Activated CD4-positive, alpha-beta T cell treated with anti-CD3 and anti-CD28 coated beads, Interleukin-2, amount 10 ng/mL, durations not matched to agents 7 days and 5 days (primary cell): ENCODE results near the gene BNC2. TPM values are rescaled to one million over a fixed set of nuclear protein-coding genes. Genes with fewer than 3 reads are reported as not detected.

Experiments
- CTCF ChIA-PET: fragments of 350-600 bp; sonication (Branson Sonifier 250); formaldehyde crosslinking; loops from one replicate; lab custom pipeline; 2021; ENCODE audit warnings: antibody characterized with exemption; lab: Charles Lee
- POLR2A ChIA-PET: fragments of 350-600 bp; sonication (Branson Sonifier 250); formaldehyde crosslinking; loops from one replicate; lab custom pipeline; 2021; ENCODE audit warnings: antibody characterized with exemption; lab: Charles Lee
- DNase-seq: peaks from one replicate; pipeline ENCODE4 v3.0.0-alpha.2; 2020
- H3K27ac Mint-ChIP-seq: one replicate; pipeline ENCODE4 v1.8.0; 2021; ENCODE audit warnings: mild to moderate bottlenecking, moderate library complexity, mixed read lengths
- H3K27me3 Mint-ChIP-seq: one replicate; pipeline ENCODE4 v1.8.0; 2021; ENCODE audit warnings: mixed read lengths
- H3K36me3 Mint-ChIP-seq: one replicate; pipeline ENCODE4 v1.8.0; 2021; ENCODE audit warnings: low read depth, mixed read lengths
- H3K4me1 Mint-ChIP-seq: one replicate; pipeline ENCODE4 v1.8.0; 2021; ENCODE audit warnings: mixed read lengths
- H3K4me3 Mint-ChIP-seq: one replicate; pipeline ENCODE4 v1.8.0; 2021; ENCODE audit warnings: mild to moderate bottlenecking, moderate library complexity, mixed read lengths
- H3K9me3 Mint-ChIP-seq: one replicate; pipeline ENCODE4 v1.8.0; 2021; ENCODE audit warnings: mixed read lengths
- total RNA-seq, 2 experiments: library from RNA; stranded (reverse); gene quantifications; one replicate each; pipeline ENCODE4 v1.2.3, GENCODE V29; 2021

BNC2 gene
- total RNA-seq, 2 experiments from 2014 or later = not detected

DNA sequence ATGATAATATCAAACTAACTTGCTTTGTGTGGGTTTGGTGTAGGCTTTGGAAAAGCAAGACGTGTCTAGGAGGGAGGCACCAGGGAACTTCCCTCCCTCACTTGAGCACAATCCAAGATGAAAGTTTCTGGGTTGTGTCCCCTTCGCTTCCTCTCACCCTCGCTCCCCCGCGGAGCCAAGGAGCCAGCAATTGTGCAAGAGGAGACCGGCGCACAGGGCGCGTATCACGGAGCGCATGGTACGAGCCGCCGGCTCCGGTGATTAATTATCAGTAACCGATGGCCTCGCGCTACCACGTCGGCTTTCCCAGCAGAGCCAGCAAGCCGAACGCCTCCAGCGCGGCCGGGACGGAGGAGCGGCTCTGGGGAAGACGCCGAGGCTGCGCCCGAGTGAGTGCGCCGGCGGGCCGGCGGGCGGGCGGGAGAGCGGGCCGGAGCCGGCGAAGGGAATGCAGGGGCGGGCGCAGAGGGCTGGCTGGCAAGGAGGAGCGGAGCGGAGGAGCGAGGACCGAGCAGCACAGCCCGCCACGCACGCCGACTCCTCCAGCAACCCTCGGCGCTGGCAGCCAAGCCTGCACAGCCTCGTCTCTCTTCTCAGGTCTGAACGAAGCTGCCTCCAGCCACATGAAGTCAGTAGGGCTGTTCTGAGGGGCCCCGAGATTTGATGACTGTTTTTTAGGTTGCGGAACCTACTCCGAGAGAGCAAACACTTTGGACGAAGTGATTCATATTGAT is 143.6 kb downstream of the BNC2 start:
- ChIA-PET CTCF (no interaction called here), POLR2A (no interaction called here)
- no peak overlapping the region for H3K4me3 Mint-ChIP-seq
- peaks cover 30% of the 10 kb centered on the region for H3K27me3 Mint-ChIP-seq
- no peak for DNase-seq
- H3K9me3 Mint-ChIP-seq = no peaks in the 10 kb centered on the region
- H3K27ac Mint-ChIP-seq = no peak overlapping the region
- no peaks in the 10 kb centered on the region for H3K4me1 Mint-ChIP-seq
- no peaks in the 10 kb centered on the region for H3K36me3 Mint-ChIP-seq

DNA sequence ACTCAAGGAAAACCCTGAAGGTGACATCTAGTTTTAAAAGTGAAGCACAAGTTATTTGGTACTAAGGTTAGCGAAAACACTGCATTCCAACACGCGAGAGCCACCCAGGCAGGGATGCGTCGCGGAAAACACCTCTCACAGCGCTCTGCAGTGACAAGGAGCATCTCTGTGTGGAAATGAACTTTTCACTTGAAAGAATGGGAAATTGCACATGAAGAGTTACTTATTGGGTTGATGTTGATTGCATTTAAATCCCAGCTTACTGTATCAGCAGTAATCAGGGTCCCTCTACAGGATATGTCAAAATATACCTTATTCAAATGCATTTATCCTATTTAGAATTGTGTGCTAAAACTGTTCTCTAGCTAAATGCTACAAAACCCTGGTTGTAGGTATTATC is 144.4 kb downstream of the BNC2 start:
- CTCF ChIA-PET = no interaction called here

DNA sequence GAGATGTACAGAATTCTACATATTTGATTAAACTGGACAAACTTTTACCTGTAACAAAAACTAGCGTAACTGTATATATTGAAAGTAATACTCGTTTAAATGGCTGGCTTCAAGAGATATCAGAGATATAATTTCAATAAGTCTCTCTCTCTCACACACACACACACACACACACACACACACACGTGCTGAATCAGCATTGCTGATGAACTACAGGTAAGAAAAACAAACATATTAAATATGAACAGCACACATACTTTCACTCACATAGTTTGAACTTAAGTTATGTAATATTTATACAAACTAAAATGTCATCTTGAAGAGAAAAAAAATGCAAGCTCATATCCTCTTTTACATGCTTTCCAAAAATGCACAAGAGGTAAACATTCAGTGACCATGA is 145.4 kb downstream of the BNC2 start:
- ChIA-PET CTCF (interaction anchor here (0.6 kb wide), 1 partner anchor 134 kb away, joined by 3 read pairs; no protein-coding TSS in a partner anchor), POLR2A (no interaction called here)
- DNase-seq = no peak
- no peaks in the 10 kb centered on the region for H3K36me3 Mint-ChIP-seq
- H3K9me3 Mint-ChIP-seq = no peaks in the 10 kb centered on the region
- no peaks in the 10 kb centered on the region for H3K4me1 Mint-ChIP-seq
- H3K4me3 Mint-ChIP-seq = no peak overlapping the region
- H3K27me3 Mint-ChIP-seq = peaks cover 30% of the 10 kb centered on the region
- H3K27ac Mint-ChIP-seq = no peak overlapping the region

More for the DNA sequence above, 144.4 kb downstream of the BNC2 start:
- no peaks in the 10 kb centered on the region for H3K4me1 Mint-ChIP-seq
- POLR2A ChIA-PET = no interaction called here
- no peak overlapping the region for H3K4me3 Mint-ChIP-seq
- no peak for DNase-seq
- H3K9me3 Mint-ChIP-seq = no peaks in the 10 kb centered on the region
- no peak overlapping the region for H3K27ac Mint-ChIP-seq
- H3K27me3 Mint-ChIP-seq = peaks cover 30% of the 10 kb centered on the region
- no peaks in the 10 kb centered on the region for H3K36me3 Mint-ChIP-seq

DNA sequence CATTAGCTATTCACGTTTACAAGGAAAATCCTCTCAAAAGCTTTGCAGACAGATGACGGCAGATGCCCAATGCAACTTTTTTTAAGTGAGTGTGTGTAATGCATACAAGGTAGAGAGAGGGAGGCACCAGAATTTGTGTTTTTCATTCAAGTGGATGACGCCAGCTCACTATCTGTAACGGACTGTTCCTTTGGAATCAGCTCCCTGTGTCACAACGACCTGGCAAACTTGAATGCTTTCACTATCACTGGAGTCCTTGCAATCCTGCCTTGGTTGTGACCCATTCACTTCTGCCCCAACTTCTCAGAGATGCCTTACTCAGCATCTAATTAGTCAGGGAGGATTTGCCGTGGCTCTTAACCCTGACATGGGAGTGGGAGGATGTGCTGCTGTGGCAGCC is 148.5 kb downstream of the BNC2 start:
- CTCF ChIA-PET = no interaction called here
- H3K4me3 Mint-ChIP-seq = no peak overlapping the region
- no peaks in the 10 kb centered on the region for H3K4me1 Mint-ChIP-seq
- DNase-seq = no peak
- no peaks in the 10 kb centered on the region for H3K9me3 Mint-ChIP-seq
- peaks cover 16% of the 10 kb centered on the region for H3K27me3 Mint-ChIP-seq
- H3K27ac Mint-ChIP-seq = no peak overlapping the region
- no peaks in the 10 kb centered on the region for H3K36me3 Mint-ChIP-seq
- POLR2A ChIA-PET = no interaction called here

DNA sequence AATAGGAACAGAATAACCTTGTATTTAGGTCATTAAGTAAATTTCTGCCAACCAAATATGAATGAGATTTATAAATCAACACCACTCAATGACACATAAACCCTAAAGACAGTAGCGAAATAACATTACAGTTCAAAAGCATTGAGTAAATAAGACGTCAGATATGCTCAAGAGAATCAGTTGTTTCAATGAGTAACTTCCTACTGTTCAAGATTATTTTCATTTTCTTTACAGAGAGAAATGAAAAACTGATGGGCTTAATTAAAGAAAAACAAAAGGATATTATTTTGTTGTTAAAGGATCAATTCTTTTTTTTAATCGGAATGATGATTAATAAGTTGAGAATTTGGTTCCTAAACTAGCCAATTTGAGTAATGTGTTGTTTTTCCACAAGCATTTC is 150.1 kb downstream of the BNC2 start:
- no peak for DNase-seq
- Mint-ChIP-seq H3K27me3 (peaks cover 2% of the 10 kb centered on the region), H3K27ac (no peak overlapping the region), H3K4me1 (no peaks in the 10 kb centered on the region), H3K9me3 (no peaks in the 10 kb centered on the region), H3K36me3 (no peaks in the 10 kb centered on the region), H3K4me3 (no peak overlapping the region)
- POLR2A ChIA-PET = no interaction called here
- CTCF ChIA-PET = no interaction called here

DNA sequence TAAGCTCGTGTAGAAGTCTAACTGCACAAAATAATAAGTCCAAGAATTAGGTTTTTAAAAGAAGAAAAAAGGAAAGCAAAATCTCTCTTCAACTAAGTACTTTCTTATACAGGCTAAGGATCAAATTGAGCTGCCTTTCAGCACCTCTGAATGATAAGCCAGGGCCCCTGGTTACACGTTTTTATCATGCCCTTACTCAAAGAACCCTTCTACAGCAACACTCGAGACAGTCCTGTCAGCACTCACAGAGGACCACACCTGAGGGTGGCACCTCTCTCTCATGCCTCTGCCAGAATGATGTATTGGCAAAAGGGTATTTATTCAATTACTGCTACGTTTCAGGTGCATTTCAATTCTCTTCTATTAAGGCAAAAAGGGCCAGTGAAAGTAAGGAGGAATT is 150.5 kb downstream of the BNC2 start:
- Mint-ChIP-seq H3K36me3 (no peaks in the 10 kb centered on the region), H3K9me3 (no peaks in the 10 kb centered on the region), H3K4me3 (no peak overlapping the region), H3K27ac (no peak overlapping the region), H3K27me3 (no peaks in the 10 kb centered on the region), H3K4me1 (no peaks in the 10 kb centered on the region)
- no peak for DNase-seq
- ChIA-PET POLR2A (no interaction called here), CTCF (no interaction called here)

DNA sequence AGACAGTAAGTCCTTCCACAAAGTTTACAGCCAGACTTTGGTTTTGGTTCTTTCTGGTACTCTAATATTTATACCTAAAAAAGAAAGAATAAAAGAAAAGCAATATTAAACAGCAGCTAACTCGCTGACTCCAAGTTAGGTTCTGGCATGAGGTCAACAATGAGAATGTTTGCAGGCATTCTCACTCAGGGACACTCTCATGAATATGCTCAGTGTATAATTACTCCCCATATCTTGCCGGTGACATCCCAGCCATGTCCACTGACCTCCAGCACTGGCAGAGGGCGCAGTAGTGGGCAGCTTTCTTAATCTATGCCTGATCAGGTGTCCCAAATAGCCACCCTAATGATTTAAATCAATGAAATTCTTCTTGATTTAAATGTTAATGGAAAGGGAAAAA is 151.5 kb downstream of the BNC2 start:
- no peak for DNase-seq
- ChIA-PET CTCF (no interaction called here), POLR2A (no interaction called here)
- no peaks in the 10 kb centered on the region for H3K27me3 Mint-ChIP-seq
- H3K4me3 Mint-ChIP-seq = no peak overlapping the region
- no peak overlapping the region for H3K27ac Mint-ChIP-seq
- no peaks in the 10 kb centered on the region for H3K4me1 Mint-ChIP-seq
- no peaks in the 10 kb centered on the region for H3K9me3 Mint-ChIP-seq
- no peaks in the 10 kb centered on the region for H3K36me3 Mint-ChIP-seq

DNA sequence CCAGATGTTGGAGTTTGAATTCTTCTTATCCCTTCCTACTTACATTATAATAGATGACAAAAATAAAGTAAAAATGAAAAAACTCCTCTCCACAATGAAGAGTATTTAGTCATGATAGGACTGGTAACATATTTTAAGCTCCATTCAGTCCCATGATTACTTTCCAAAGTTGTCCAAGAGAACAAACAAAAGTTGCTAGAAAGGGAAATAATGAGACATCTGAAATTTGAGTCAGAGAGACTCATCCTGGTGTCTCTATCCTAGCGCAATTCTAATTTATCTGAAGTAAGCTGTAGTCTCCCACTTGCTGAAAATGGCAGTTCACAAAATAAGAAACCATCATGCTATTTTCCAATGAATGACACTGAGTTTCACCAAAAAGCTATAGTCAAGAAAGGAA is 152.2 kb downstream of the BNC2 start:
- POLR2A ChIA-PET = no interaction called here
- H3K27ac Mint-ChIP-seq = no peak overlapping the region
- CTCF ChIA-PET = no interaction called here
- no peaks in the 10 kb centered on the region for H3K4me1 Mint-ChIP-seq
- H3K36me3 Mint-ChIP-seq = no peaks in the 10 kb centered on the region
- no peaks in the 10 kb centered on the region for H3K27me3 Mint-ChIP-seq
- no peak for DNase-seq
- no peak overlapping the region for H3K4me3 Mint-ChIP-seq
- H3K9me3 Mint-ChIP-seq = no peaks in the 10 kb centered on the region

DNA sequence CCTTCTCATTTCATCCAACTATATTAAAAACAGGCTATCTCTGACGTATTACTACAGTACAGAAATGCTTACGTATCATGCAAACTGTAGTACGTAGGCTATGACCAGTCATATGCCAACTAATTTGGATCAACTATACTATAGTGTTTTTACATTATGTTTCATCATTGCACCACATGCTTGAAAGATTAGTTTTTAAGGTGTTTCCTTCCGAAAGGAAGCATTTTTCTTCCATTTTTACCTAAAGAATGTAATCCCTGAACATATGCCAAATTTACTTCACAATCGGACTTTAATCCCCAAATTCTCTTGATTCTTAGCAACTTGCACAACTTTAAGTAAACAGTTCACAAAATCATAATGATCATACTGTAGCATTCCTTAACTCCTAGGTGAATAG is 153.9 kb downstream of the BNC2 start:
- no peaks in the 10 kb centered on the region for H3K9me3 Mint-ChIP-seq
- H3K4me1 Mint-ChIP-seq = no peaks in the 10 kb centered on the region
- CTCF ChIA-PET = no interaction called here

DNA sequence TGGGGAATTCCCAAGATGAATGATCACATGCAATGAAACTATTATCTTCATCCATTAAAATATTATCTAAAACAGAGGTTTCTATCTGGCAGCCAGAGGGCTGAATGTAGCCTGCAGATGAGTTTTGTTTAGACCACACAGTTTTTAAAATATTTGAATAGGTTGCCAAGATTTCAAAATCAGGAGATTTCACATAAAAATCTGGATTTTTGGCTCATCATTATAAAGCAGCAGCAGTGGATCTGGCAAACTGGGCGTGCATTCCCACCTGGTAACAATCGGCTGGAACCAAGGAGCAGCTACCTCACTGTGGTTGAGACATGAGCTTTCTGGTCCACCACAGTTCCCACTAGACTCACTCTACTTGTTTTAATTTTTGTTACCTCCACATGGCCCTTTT is 155.1 kb downstream of the BNC2 start:
- H3K27ac Mint-ChIP-seq = no peak overlapping the region
- DNase-seq = no peak
- no peaks in the 10 kb centered on the region for H3K27me3 Mint-ChIP-seq
- ChIA-PET POLR2A (no interaction called here), CTCF (no interaction called here)
- H3K4me3 Mint-ChIP-seq = no peak overlapping the region
- no peaks in the 10 kb centered on the region for H3K4me1 Mint-ChIP-seq
- no peaks in the 10 kb centered on the region for H3K9me3 Mint-ChIP-seq
- no peaks in the 10 kb centered on the region for H3K36me3 Mint-ChIP-seq

More for the DNA sequence above, 153.9 kb downstream of the BNC2 start:
- DNase-seq = no peak
- Mint-ChIP-seq H3K36me3 (no peaks in the 10 kb centered on the region), H3K27me3 (no peaks in the 10 kb centered on the region), H3K4me3 (no peak overlapping the region), H3K27ac (no peak overlapping the region)
- POLR2A ChIA-PET = no interaction called here

DNA sequence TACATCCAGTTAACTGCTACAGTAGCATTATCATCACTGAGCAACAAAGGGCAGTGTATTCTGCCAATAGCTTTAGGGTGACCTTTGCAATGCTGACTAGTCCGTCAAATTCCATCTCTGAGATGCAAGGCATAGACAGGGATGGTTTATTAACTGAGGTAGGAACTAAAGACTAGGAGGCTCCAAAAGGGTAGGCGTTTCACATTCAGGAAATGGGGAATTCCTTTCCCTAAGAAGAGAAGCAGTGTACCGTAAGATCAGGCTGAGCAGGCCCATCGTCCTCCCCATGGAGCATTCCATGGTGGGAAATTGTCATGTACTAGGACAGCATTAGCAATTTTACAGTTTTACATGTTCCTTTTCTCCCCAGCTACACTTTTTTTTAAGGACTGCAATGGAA is 157.7 kb downstream of the BNC2 start:
- no peaks in the 10 kb centered on the region for H3K27me3 Mint-ChIP-seq
- H3K4me3 Mint-ChIP-seq = no peak overlapping the region
- no peak overlapping the region for H3K27ac Mint-ChIP-seq
- no peak for DNase-seq
- CTCF ChIA-PET = no interaction called here
- POLR2A ChIA-PET = no interaction called here
- no peaks in the 10 kb centered on the region for H3K4me1 Mint-ChIP-seq
- no peaks in the 10 kb centered on the region for H3K9me3 Mint-ChIP-seq
- no peaks in the 10 kb centered on the region for H3K36me3 Mint-ChIP-seq

DNA sequence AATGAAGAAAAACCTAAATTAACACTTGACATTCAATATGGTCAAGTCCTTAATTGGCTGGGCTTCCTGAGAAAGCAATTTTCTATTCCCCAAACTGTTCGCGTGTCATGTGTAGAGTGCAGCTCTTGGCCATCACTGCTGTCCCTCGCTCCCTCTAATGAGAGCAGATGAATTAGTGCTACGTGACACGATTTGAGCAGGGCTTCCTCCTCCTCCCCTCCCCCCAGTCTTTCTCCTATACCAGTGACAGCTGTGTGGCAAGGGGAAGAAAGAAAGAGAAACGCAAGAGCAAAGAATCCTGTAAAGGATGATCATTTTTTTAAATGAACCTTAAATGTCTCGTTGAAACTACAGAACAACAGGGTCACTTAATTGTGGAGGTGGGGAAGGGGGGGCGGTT is 159.6 kb downstream of the BNC2 start:
- H3K36me3 Mint-ChIP-seq = no peaks in the 10 kb centered on the region
- ChIA-PET POLR2A (no interaction called here), CTCF (no interaction called here)
- H3K27me3 Mint-ChIP-seq = no peaks in the 10 kb centered on the region
- DNase-seq = no peak
- no peaks in the 10 kb centered on the region for H3K4me1 Mint-ChIP-seq
- H3K4me3 Mint-ChIP-seq = no peak overlapping the region
- no peak overlapping the region for H3K27ac Mint-ChIP-seq
- H3K9me3 Mint-ChIP-seq = no peaks in the 10 kb centered on the region

DNA sequence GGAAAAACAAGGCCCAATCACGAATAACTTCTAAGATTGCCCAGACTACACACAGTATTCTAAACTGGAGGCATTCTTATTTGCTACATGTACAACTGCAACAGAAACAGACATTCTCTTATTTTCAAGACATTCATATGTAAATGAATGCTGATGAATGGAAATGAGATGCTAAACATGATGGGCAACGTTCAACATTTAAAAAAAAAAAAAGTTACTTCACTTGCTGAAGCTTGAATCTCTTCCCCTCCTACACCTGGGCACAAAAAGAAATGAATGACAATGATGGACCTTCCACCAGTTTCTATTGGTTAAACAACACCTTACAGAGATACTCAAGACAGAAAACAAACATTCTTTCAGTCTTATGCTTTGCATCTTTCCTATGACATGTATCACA is 160.5 kb downstream of the BNC2 start:
- H3K4me1 Mint-ChIP-seq = no peaks in the 10 kb centered on the region
- ChIA-PET CTCF (interaction anchor here (0.6 kb wide), 1 partner anchor 12 kb away, joined by 3 read pairs; no protein-coding TSS in a partner anchor), POLR2A (no interaction called here)
- H3K27ac Mint-ChIP-seq = no peak overlapping the region
- no peak overlapping the region for H3K4me3 Mint-ChIP-seq
- no peaks in the 10 kb centered on the region for H3K36me3 Mint-ChIP-seq
- no peaks in the 10 kb centered on the region for H3K9me3 Mint-ChIP-seq
- no peaks in the 10 kb centered on the region for H3K27me3 Mint-ChIP-seq
- DNase-seq = no peak
